Adrenal gland (tissue), 12 donors: Measurements from ENCODE around the gene WBP1L. TPM values are rescaled to one million over a fixed set of nuclear protein-coding genes. Genes with fewer than 3 reads are reported as not detected.

Experiments used
- DNase-seq, 7 donors: peaks; one replicate each; pipeline ENCODE4 v3.0.0-alpha.2; 2019 to 2020
- H3K27ac ChIP-seq, 5 donors: fragments of 200-600 bp; sonication (generic) in 4 of 5; 1 replicate in 3 of 5; 2 replicates in 2 of 5; pipeline versions ENCODE4 v1.5.1 to v1.8.0; 2016 to 2020; ENCODE audit warnings: mild to moderate bottlenecking in 1 of 5
- H3K27me3 ChIP-seq: fragments of 200-600 bp; 2 replicates; pipeline ENCODE4 v1.8.0; 2021
- H3K36me3 ChIP-seq, 2 donors: fragments of 200-600 bp; replicated peaks in 1 of 2; 1 replicate in 1 of 2; 2 replicates in 1 of 2; pipeline versions ENCODE4 v1.5.1 to v1.8.0; 2018 to 2022
- H3K4me1 ChIP-seq, 2 donors: fragments of 200-600 bp; replicated peaks in 1 of 2; 1 replicate in 1 of 2; 2 replicates in 1 of 2; pipeline versions ENCODE4 v1.5.1 to v1.8.0; 2018 to 2021
- H3K4me3 ChIP-seq, 4 donors: fragments of 200-600 bp; sonication (generic) in 3 of 4; one replicate each; pipeline ENCODE4 v1.5.1; 2016 to 2018
- H3K9me3 ChIP-seq, 3 donors: fragments of 200-600 bp; sonication (generic) in 1 of 3; replicated peaks in 1 of 3; 1 replicate in 2 of 3; 2 replicates in 1 of 3; pipeline versions ENCODE4 v1.5.1 to v1.8.0; 2016 to 2021
- POLR2A ChIP-seq, 2 donors: fragments of 450-650 bp; IDR thresholded peaks; one replicate each; pipeline ENCODE4 v1.6.1; 2017; ENCODE audit warnings: antibody characterized with exemption in 2 of 2, mild to moderate bottlenecking in 2 of 2, moderate library complexity in 1 of 2
- WGBS, 4 donors: extraction: QIAGEN DNeasy Blood & Tissue Kit in 2 of 4; methylation state at CpG; one replicate each; pipeline versions ENCODE4 v1.1.5 to v1.1.7; 2013 to 2017; 5-methylcytosine and 5-hydroxymethylcytosine counted together
- intact Hi-C, 2 donors: fragments of 100-400 bp; cut with DNase I; formaldehyde crosslinking; loops; one replicate each; pipeline versions ENCODE4 v1.14.1 to v1.15.0; 2022 to 2023
- polyA plus RNA-seq, 3 donors: library from polyadenylated mRNA; stranded (reverse); fragments of 200-250 nt in 2 of 3; fragments of 350-450 nt in 1 of 3; fragmentation: Illumina TruSeq in 1 of 3; extraction: RNeasy Lipid Tissue Mini Kit (QIAGEN cat#74804) in 1 of 3; gene quantifications; one replicate each; pipeline ENCODE4 v1.2.3, GENCODE V29; 2013 to 2014
- total RNA-seq, 9 donors: library from RNA; depleted of rRNA in 4 of 9; stranded (reverse); fragments of >200 nt in 4 of 9; fragments of 120-200 nt in 1 of 9; fragmentation: NEBNext Ultra II Directional in 1 of 9; extraction: Animal tissue kit (Norgen Biotek cat#: 25700) in 1 of 9; gene quantifications; one replicate each; pipeline versions ENCODE4 v1.1.0 to v1.2.4, GENCODE V29; 2013 to 2023
- TF ChIP-seq, protein P1 (sequence below), 6 experiments: fragments of 450-650 bp in 4 of 6; fragments of 200-600 bp in 2 of 6; sonication (generic) in 1 of 6; IDR thresholded peaks; 1 replicate in 5 of 6; 2 replicates in 1 of 6; pipeline versions ENCODE4 v1.5.1 to v1.8.0; 2016 to 2021; ENCODE audit warnings: antibody characterized with exemption in 6 of 6, mild to moderate bottlenecking in 2 of 6, moderate library complexity in 1 of 6
- donor health status: healthy with polysubstance abuse.
- donor health status: Bipolar disorder and iron deficiency.
- donor health status: DM: yes; HTN: yes; CAD: no.
- donor health status: DM: no; HTN: no; CAD: no.
- donor health status: DM: no; HTN: no; CAD: no.
- donor health status: DM: yes; HTN: yes; CAD: no.

Gene WBP1L
- total and polyA plus RNA-seq, 12 donors = 38.5 to 231 (median 107) TPM

DNA sequence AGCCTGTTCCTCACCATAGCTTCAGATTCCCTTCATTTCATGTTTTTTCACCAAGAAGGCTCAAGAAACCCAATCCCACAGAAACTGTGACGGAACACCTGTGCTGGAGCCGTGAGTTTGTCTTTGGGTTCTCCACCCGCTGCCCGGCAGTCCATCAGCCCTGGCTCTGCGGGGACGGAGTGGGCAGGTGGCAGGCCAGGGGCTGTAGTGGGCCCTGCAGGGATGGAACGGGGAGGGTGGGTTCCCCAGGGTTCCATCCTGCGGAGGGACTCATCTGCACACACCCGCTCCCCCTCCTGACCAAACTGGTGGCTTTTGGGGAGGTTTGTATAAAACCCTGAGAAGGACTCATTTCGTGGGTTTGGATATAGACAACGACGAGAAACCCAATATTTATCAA lies 78.5 kb downstream of the WBP1L start:
- 92 to 95% (median 94%) methylated on average over 8 to 12 of the region's 12 CpGs for WGBS, 4 donors
- intact Hi-C loops = loop anchor here (10.0 kb wide), 1 partner anchor 87 kb away; no protein-coding TSS in a partner anchor
- peaks cover 0 to under 1% of the 10 kb centered on the region in 2 donors for H3K4me1 ChIP-seq
- DNase-seq = no peak
- no peaks in the 10 kb centered on the region for H3K27me3 ChIP-seq
- H3K27ac ChIP-seq = no peak overlapping the region
- TF ChIP-seq POLR2A (IDR thresholded peaks at IDR 0.05) = no peak
- TF ChIP-seq, protein P1, sequence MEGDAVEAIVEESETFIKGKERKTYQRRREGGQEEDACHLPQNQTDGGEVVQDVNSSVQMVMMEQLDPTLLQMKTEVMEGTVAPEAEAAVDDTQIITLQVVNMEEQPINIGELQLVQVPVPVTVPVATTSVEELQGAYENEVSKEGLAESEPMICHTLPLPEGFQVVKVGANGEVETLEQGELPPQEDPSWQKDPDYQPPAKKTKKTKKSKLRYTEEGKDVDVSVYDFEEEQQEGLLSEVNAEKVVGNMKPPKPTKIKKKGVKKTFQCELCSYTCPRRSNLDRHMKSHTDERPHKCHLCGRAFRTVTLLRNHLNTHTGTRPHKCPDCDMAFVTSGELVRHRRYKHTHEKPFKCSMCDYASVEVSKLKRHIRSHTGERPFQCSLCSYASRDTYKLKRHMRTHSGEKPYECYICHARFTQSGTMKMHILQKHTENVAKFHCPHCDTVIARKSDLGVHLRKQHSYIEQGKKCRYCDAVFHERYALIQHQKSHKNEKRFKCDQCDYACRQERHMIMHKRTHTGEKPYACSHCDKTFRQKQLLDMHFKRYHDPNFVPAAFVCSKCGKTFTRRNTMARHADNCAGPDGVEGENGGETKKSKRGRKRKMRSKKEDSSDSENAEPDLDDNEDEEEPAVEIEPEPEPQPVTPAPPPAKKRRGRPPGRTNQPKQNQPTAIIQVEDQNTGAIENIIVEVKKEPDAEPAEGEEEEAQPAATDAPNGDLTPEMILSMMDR (IDR thresholded peaks at IDR 0.05) = no peak
- H3K36me3 ChIP-seq = no peaks in the 10 kb centered on the region
- no peaks in the 10 kb centered on the region for H3K9me3 ChIP-seq
- H3K4me3 ChIP-seq = no peak overlapping the region

DNA sequence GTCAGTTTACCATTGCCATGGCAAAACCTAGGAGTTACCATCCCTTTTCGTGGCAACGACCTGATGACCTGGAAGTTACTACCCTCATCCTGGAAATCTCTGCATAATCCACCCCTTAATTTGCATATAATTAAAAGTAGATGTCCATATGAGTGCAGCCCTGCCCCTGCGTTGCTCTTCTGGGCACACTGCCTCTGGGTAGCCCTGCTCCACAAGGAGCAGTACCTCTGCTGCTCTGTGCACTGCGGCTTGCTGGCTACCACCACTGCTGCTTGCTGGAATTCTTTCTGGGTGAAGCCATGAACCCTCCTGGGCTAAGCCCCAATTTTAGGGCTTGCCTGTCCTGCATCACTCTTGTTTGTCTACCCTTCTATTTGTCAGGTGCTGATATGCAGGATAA lies 80.9 kb downstream of the WBP1L start:
- H3K4me1 ChIP-seq = no peaks in the 10 kb centered on the region
- intact Hi-C loops = loop anchor here (5.0 to 10.0 kb wide), 2 partner anchors 32 to 90 kb away; no protein-coding TSS in a partner anchor
- no peaks in the 10 kb centered on the region for H3K9me3 ChIP-seq
- peak in 1 of 2 donors; percentile 39 for TF ChIP-seq POLR2A (IDR thresholded peaks at IDR 0.05)
- TF ChIP-seq, protein P1 (IDR thresholded peaks at IDR 0.05) = no peak
- no peak overlapping the region for H3K4me3 ChIP-seq
- peak overlapping the region in 3 of 5 donors; percentile 19 to 79 (median 32) for H3K27ac ChIP-seq
- H3K27me3 ChIP-seq = no peaks in the 10 kb centered on the region
- peak in 5 of 7 donors; percentile 53 to 82 (median 67) for DNase-seq
- 45 to 61% (median 58%) methylated on average over 4 of the region's 4 CpGs for WGBS, 4 donors
- no peaks in the 10 kb centered on the region for H3K36me3 ChIP-seq

DNA sequence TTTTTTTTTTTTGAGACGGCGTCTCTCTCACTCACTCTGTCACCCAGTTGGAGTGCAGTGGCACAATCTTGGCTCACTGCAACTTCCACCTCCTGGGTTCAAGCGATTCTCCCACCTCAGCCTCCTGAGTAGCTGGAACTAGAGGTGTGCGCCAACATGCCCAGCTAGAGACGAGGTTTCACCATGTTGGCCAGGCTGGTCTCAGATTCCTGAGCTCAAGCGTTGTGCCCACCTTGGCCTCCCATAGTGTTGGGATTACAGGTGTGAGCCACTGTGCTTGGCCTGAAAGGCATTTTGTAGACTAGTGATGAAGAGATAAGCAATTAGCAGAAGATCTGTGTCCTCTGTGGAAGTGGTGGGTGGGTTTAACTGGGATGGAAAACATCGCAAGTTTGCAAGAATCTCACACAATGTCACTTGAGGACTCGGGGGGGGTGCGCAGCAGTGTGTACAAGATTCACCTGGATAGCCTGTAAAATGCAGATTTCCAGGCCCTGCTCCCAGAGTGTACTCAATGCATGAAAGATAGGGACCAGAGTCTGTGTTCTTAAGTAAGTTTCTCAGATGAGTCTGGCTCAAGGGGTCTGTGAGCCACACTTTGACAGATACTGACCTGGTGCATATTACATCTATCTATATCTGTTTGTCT lies 82.5 kb downstream of the WBP1L start:
- 56 to 73% (median 65%) methylated on average over 8 to 9 of the region's 9 CpGs for WGBS, 4 donors
- TF ChIP-seq, protein P1 (IDR thresholded peaks at IDR 0.05) = no peak
- TF ChIP-seq POLR2A (IDR thresholded peaks at IDR 0.05) = peak in 1 of 2 donors; percentile 60
- intact Hi-C loops = loop anchor here (5.0 to 10.0 kb wide), 2 partner anchors 34 to 91 kb away; no protein-coding TSS in a partner anchor

DNA sequence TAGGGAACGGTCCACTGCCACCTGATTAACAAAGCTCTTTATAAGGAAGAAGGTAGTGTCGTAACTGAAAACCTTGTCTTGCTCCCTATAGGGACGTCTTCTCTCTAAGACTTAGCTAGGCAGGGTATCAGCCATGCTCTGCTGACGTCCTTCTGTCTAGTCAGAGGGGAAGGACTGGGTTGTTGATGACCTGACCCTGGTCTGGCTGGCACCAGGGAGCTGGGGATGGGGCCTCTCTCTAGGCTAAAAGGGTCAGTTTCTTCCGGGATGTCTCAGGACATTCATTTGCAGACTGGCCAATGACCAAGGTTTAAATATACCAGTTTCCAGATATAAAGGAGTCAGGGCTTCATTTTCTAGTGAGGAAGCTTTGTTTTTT lies 83.8 kb downstream of the WBP1L start:
- Histone ChIP-seq H3K27me3 (no peaks in the 10 kb centered on the region), H3K4me1 (no peaks in the 10 kb centered on the region), H3K36me3 (peaks cover 0 to 13% of the 10 kb centered on the region in 2 donors), H3K9me3 (no peaks in the 10 kb centered on the region), H3K4me3 (no peak overlapping the region), H3K27ac (peak overlapping the region; percentile 32 to 79 (median 62))
- 39 to 58% (median 54%) methylated on average over 5 of the region's 5 CpGs for WGBS, 4 donors
- TF ChIP-seq, protein P1 (IDR thresholded peaks at IDR 0.05) = no peak
- TF ChIP-seq POLR2A (IDR thresholded peaks at IDR 0.05) = no peak
- peak in 4 of 7 donors; percentile 49 to 83 (median 74) for DNase-seq
- intact Hi-C loops = loop anchor here (5.0 to 10.0 kb wide), 2 partner anchors 35 to 93 kb away; no protein-coding TSS in a partner anchor

More for the DNA sequence above, 82.5 kb downstream of the WBP1L start:
- DNase-seq = peak in 3 of 7 donors; percentile 68 to 81 (median 71)
- Histone ChIP-seq H3K4me1 (no peaks in the 10 kb centered on the region), H3K4me3 (no peak overlapping the region), H3K27me3 (no peaks in the 10 kb centered on the region), H3K36me3 (peaks cover 0 to 5% of the 10 kb centered on the region in 2 donors), H3K9me3 (no peaks in the 10 kb centered on the region), H3K27ac (peak overlapping the region in 3 of 5 donors; percentile 20 to 79 (median 51))
